PC-3 (cell line): ENCODE results near the gene DCHS1.

Experiments
- EZH2phosphoT487 ChIP-seq: fragments of 300-600 bp; sonication (generic); IDR thresholded peaks from 2 replicates; pipeline ENCODE4 v1.6.1; 2018; ENCODE audit warnings: mild to moderate bottlenecking, antibody characterized with exemption, low read length, borderline replicate concordance
- TF ChIP-seq, protein P1 (sequence below): fragments of 300-600 bp; sonication (generic); conservative IDR thresholded peaks from 2 replicates; pipeline ENCODE4 v1.5.1; 2017; ENCODE audit warnings: antibody characterized with exemption, low read depth, mild to moderate bottlenecking, low read length

DNA sequence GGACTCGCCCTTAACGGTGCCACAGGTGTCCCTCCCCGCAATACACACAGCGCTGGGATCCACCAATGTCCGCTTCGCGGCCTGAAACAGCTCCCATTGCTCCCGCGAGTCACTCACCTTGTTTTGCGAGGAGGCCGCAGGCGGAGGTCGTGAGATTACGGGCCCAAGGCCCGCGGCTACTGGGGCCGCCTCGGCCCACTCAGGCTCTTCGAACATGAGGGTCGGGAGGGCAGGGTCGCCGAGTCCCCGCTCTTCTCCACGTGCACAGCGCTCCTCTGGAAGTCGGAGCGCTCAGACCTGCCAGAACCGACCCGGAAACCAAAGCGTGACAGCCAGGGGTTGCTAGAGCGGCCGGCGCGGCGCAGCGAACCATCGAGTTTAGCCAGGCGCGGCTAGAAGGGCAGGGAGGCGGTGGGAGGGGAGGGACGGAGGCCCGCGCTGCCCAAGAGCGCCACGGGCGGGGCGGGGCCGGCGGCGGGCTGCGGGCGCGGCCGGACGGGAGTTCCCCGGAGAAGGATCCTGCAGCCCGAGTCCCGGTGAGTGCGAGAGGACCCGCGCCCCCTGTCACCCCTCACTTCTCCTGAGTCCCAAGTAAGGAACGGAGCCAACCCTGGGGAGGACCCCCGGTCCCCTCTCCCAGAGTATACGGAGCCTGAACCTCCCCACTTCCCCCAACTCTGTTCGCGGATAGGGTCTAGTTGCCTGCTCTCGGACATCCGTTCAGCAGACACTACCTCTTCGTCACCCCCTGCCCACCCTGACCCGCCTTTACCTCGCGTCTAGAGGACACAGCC lies 52.1 kb downstream of the DCHS1 start, which contains the start of the genes ILK and RRP8:
- TF ChIP-seq, protein P1, sequence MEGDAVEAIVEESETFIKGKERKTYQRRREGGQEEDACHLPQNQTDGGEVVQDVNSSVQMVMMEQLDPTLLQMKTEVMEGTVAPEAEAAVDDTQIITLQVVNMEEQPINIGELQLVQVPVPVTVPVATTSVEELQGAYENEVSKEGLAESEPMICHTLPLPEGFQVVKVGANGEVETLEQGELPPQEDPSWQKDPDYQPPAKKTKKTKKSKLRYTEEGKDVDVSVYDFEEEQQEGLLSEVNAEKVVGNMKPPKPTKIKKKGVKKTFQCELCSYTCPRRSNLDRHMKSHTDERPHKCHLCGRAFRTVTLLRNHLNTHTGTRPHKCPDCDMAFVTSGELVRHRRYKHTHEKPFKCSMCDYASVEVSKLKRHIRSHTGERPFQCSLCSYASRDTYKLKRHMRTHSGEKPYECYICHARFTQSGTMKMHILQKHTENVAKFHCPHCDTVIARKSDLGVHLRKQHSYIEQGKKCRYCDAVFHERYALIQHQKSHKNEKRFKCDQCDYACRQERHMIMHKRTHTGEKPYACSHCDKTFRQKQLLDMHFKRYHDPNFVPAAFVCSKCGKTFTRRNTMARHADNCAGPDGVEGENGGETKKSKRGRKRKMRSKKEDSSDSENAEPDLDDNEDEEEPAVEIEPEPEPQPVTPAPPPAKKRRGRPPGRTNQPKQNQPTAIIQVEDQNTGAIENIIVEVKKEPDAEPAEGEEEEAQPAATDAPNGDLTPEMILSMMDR, result no peak
- TF ChIP-seq EZH2phosphoT487, result no peak
